HG03378 (cell line): ENCODE measurements around the gene TPI1.

Experiments used
- ATAC-seq: cut with Tn5 transposase; IDR thresholded peaks from one replicate; pipeline ENCODE4 v1.9.1; 2021; ENCODE audit warnings: mild to moderate bottlenecking, moderate library complexity; ENCODE audit not compliant: unreplicated experiment

Gene TPI1

GRCh38 chr12:6828781-6829535, 38.4 kb upstream of the TPI1 start:
- no peak for ATAC-seq

DNA sequence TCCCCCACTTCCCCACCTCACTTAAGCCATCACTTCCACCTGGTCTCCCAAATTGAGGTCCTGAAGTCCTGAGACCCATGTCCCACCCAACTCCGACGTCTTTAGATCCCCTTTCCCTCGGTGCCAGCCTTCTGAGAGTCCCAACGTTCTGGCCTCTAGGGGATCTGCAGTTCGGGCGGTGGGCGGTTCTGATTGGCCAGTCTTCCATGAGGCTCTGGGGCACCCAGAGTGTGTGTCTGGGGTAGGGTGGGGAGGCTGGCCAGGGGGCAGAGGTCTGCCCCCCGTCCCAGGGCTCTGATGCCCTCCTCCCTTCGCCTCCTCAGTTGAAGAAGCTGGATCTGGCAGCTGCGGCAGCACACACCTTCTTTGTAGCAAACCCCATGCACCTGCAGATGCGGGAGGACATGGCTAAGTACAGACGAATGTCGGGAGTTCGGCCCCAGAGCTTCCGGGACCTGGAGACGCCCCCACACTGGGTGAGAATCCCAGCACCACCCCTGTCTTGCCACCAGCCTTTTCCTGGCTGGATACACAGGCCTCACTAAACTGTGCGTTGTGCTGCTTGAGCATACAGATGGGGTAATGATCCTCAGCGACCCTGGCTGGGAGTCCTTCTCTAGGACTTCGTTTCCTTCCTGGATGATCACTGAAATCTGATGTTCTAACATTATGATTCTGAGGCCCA, 37.7 kb upstream of the TPI1 start:
- ATAC-seq: no peak

GRCh38 chr12:6830286-6830890, 36.9 kb upstream of the TPI1 start:
- ATAC-seq: no peak

- ATAC-seq: no peak
Measured at GRCh38 chr12:6830999-6831398, 36.3 kb upstream of the TPI1 start.

- ATAC-seq: no peak
Measured at GRCh38 chr12:6831450-6831995, 35.8 kb upstream of the TPI1 start.

DNA sequence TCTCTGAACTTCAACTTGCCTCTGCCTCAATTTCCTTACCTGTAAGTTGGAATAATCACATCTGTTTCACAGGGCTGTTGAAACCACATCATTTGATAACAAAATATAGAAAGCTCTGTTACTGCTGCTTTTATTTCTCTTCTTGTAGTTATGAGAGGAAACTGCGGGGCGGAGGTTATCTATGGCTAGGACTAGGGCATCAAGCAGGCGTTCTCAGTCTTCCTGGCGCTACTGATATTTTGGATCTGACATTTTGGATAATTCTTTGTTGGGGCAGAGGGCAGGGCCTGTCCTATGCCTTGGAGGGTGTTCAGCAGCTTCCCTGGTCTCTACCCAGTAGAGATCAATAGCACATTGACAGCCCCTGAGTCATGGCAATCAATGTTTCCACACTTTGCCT, 35.2 kb upstream of the TPI1 start:
- ATAC-seq: no peak

DNA sequence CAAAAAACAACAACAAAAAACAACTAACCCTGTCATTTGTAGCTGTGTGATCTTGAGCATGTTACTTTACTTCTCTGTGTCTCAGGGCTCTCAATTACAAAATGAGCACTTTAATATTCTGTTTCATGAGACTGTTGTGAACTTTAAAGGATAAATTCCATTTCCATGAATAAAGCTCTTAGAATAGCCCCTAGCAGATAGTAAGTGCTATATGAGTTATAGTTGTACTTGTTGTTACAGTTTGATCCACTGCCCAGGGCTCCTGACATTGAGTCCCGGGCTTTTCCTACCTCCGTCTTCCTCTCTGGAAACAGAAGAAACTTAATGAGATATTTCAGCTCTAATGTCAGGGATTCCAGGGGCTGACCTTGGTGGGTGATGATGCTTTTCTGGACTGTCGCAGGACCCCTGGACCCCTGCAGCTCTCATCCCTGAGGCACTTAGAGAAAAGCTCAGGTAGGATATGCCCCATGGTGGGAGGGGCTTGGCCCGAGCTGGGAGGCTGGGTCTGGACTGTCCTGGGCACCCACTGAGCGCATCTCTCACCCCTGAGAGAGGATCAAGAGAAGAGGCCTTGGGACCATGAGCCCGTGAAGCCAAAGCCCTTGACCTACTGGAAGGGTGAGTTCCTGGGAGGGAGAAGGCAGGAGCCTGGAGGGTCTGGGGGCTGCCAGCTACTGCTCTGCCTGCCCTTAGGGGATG, 34.0 kb upstream of the TPI1 start:
- no peak for ATAC-seq

GRCh38 chr12:6834254-6834653, 33.1 kb upstream of the TPI1 start:
- ATAC-seq: no peak

GRCh38 chr12:6834873-6835272, 32.5 kb upstream of the TPI1 start:
- ATAC-seq: no peak

- no peak for ATAC-seq
Measured at GRCh38 chr12:6836851-6837250, 30.5 kb upstream of the TPI1 start.

DNA sequence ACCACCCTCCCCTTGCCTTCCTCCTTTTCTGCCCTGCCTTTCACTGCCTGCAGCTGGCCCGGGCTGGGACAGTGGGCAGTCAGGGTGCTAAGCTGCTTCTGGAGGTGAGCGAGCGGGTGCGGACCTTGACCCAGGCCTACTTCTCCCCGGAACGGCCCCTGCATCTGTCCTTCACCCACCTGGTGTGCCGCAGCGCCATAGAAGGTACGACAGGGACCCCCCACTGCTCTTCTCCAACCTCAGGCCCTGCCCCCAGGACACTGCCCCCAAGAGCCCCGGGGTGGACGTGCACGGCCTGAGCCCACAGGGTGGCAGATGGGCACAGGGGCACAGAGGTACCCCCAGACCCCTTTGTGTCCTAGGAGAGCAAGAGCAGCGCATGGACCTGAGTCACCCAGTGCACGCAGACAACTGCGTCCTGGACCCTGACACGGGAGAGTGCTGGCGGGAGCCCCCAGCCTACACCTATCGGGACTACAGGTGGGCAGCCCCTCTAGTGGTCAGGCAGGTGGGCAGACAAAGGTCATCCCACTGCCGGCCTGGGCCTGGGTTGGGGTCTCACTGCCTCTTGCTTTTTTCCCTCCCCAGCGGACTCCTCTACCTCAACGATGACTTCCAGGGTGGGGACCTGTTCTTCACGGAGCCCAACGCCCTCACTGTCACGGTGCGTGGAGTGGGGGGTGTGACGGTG, 29.8 kb upstream of the TPI1 start:
- ATAC-seq: no peak

DNA sequence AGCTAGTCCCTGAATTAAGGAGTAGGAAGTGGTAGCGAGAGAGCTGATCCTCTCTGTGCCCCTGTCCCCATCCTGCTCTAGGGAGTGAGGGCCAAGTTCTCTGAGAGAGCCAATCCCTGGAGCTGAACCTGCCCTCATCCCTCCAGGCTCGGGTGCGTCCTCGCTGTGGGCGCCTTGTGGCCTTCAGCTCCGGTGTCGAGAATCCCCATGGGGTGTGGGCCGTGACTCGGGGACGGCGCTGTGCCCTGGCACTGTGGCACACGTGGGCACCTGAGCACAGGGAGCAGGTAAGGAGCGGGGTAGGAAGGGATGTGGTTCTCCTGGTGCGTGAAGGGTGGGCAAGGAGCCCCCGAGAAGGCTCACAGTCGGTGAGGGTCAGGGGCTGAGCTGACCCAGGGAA, 28.5 kb upstream of the TPI1 start:
- no peak for ATAC-seq

GRCh38 chr12:6839482-6840201, 27.7 kb upstream of the TPI1 start:
- ATAC-seq: no peak

DNA sequence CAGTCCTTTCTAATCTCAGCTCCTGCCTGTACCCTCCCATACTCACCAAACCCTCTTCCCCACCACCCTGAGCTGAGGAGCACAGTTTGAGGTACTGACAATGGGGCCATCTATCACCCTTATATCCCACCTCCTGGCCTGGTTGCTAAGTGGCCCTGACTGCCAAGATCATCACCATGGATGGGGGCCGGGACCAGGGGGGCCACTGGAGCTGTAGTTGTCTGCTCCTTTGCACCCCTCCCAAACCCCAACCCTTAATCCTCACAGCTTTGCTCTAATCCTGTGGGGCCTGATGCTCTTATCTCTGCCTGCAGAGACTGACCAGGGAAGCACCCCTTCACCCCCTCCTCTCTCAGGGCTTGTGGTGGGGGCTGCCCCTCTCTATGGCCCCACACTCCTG, 27.0 kb upstream of the TPI1 start:
- ATAC-seq: no peak

DNA sequence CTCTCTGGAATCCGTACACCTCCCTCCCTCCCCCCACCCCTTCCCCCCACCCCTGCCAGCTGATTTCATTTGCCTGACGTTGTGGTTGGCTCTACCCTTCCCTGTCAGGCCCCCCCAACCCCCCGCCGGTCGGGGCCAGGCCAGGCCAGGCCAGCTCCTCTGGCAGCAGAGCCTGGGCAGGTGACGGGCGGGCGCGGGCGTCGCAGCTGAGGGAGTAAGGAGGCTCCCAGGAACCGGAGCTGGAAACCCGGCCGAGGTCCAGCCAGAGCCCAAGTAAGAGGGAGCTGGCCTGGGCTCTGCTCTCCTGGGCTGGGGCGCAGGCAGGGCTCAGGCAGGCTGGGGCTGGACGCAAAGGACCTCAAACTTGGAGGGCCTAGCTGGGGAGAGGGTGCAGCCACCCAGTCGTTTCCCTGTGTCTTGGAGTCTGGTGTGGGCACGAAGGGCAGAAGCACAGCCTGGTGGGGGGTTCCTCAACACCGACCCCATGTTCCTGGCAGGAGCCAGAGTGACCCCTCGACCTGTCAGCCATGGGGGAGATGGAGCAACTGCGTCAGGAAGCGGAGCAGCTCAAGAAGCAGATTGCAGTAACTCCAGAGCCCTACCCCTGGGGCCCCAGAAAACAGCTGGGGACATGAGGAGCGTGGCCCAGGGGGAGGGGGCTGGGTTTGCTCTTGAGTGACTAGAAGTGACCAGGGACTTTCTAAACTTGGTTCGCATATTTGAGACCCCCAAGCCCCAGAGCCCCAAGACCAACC, 26.4 kb upstream of the TPI1 start, which contains the start of gene GNB3:
Gene GNB3, plus strand, starts transcription at position 165 of the 755 bp plus-strand sequence. Its CDS starts 363 bp downstream, at position 528.
- no peak for ATAC-seq

- no peak for ATAC-seq
Measured at GRCh38 chr12:6842075-6842474, 25.3 kb upstream of the TPI1 start.

- ATAC-seq: no peak
Measured at GRCh38 chr12:6843118-6843902, 24.0 kb upstream of the TPI1 start.

- ATAC-seq: no peak
Measured at GRCh38 chr12:6845395-6845794, 21.9 kb upstream of the TPI1 start.
